ENCODE measurements around the gene LTBP3. TPM values are rescaled to one million over a fixed set of nuclear protein-coding genes. Genes with fewer than 3 reads are reported as not detected.
A peak's percentile ranks its signal among the peaks of the same experiment; 100 is the strongest.

The LTBP3 gene
- total RNA-seq (10 to 100 TPM; 33.2 to 35.4 TPM), polyA plus RNA-seq (17.9 TPM)

DNA sequence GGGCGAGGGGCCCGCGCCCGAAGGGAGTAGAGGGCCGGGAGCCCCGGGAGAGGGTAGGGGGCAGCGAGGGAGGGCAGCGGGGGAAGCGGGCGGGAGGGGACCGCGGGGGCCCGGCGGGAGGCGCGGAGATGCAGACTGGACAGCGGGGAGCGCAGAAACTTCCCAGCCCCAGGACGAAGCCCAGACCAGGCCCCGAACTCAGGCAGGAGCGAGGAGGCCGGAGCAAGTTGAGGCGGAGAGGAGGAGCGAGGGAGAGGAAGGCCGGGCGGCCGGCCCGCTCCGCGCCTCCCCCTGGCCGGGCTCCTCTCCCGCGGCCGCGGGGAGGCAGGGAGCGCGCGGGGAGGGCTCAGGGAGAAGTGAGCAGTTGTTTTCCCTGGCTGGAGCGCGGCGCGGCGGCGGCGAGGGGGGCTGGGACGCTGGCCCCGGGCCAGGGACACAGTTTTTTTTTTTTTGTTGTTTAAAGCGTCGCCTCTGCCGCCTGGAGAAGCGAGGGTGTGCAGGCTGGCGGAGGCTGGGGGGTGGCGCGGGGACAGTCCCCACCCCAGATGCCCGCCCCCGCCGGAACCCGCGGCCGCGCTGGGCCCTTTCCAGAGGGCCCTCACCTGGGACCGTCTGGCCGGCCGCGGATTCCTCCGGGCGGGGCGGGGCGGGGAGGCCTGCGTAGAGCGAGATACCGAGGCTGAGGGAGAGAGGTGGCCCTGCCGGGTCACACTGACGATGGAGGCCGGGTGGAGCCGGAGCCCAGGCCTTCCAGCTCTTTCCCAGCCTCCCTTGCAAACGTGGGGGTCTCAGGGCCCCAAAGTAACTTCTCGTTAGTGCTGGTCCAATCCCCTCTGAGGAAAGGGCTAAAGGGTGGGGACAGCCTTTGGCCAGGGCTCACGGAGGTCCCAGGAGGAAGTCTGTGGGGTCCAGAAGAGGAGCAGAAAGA is at the start of gene LTBP3:
TSS of gene LTBP3 (minus strand) at position 358 of the 928 bp plus-strand sequence. CDS start 400 bp downstream, outside the sequence.
- Mint-ChIP-seq H3K4me3 (peak within 1 kb of the TSS; percentile 80 to 94 (median 91)), H3K9me3 (no peaks in the 10 kb centered on the region), H3K27ac (peak within 1 kb of the TSS; percentile 84 to 97 (median 94)), H3K36me3 (peaks cover 0 to 1% (median 0%) of the 10 kb centered on the region in 3 donors), H3K4me1 (peaks cover 37 to 62% (median 44%) of the 10 kb centered on the region in 3 donors), H3K27me3 (peaks cover 0 to 3% of the 10 kb centered on the region in 2 donors)
- Histone ChIP-seq H3K27me3 (ENCODE audit: insufficient read depth, low read length, poor library complexity, severe bottlenecking) (no peaks in the 10 kb centered on the region), H3K9me3 (ENCODE audit: low read length) (no peaks in the 10 kb centered on the region), H3K36me3 (ENCODE audit: insufficient read depth, low read length) (no peaks in the 10 kb centered on the region), H3K4me1 (ENCODE audit: insufficient read depth, low read length) (peaks cover 59% of the 10 kb centered on the region), H3K4me3 (ENCODE audit: low read length) (peak within 1 kb of the TSS; percentile 53), H3K27ac (ENCODE audit: low read depth, low read length) (peak within 1 kb of the TSS; percentile 54)
- CTCF ChIA-PET, result interaction anchor here (0.8 to 4.6 kb wide), 3 partner anchors 12 to 17 kb away, joined by 3 to 36 read pairs (median 5); partner anchors contain the start of gene ZNRD2
- POLR2A ChIA-PET, result interaction anchor here (0.5 to 1.0 kb wide), 3 partner anchors 14 to 185 kb away, joined by 3 to 11 read pairs (median 3); partner anchors contain the start of gene FAM89B
- peak in 4 of 5 donors; percentile 32 to 63 (median 40) for DNase-seq

DNA sequence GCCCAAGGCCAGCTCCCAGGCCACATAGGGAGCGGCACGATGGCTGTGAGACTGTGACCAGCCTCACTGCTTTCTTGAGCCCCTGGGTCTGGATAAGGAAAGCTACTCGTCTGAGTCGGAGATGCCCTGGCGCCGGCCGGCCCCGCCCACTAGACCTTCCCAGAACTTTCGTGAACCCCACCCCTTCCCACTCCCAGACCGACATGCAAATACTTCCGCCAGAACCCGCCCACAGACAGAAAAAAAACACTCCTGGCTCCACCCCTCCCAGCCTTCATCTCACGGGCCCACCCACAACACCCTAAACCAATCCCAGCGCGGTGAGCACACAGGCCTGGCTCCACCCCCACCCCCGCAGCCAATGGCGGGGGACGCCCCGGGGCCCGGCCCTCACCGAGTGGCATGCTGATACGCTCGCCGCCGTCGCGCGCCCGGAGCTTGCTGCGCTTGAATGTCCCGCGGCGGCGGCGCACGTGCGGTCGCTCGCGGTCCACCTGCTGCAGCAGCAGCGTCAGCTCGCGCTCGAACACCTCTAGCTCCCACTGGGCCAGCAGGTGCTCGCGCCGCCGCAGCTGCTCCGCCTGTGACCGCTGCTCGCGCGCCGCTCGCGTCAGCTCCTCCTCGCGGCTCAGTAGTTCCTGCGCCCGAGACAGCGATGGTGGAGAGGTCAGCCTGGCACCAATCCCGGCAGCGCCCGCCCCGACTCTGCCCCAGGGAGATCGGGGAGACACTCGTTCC is 48.9 kb upstream of the LTBP3 start:
- Mint-ChIP-seq H3K4me3 (no peak overlapping the region), H3K9me3 (no peaks in the 10 kb centered on the region), H3K27ac (peak overlapping the region in 1 of 8 donors; percentile 33), H3K36me3 (peaks cover 0 to 83% (median 0%) of the 10 kb centered on the region in 3 donors), H3K27me3 (no peaks in the 10 kb centered on the region), H3K4me1 (peaks cover 19 to 34% (median 27%) of the 10 kb centered on the region in 3 donors)
- POLR2A ChIA-PET, result no interaction called here
- peaks cover 14% of the 10 kb centered on the region for H3K36me3 ChIP-seq (ENCODE audit: insufficient read depth, low read length)
- H3K27me3 ChIP-seq (ENCODE audit: insufficient read depth, low read length, poor library complexity, severe bottlenecking), result no peaks in the 10 kb centered on the region
- H3K9me3 ChIP-seq (ENCODE audit: low read length), result no peaks in the 10 kb centered on the region
- no peak overlapping the region for H3K4me3 ChIP-seq (ENCODE audit: low read length)
- peaks cover 22% of the 10 kb centered on the region for H3K4me1 ChIP-seq (ENCODE audit: insufficient read depth, low read length)
- CTCF ChIA-PET, result interaction anchor here (2.0 kb wide), 1 partner anchor 13 kb away, joined by 8 read pairs; no protein-coding TSS in a partner anchor
- H3K27ac ChIP-seq (ENCODE audit: low read depth, low read length), result no peak overlapping the region
- DNase-seq, result no peak

DNA sequence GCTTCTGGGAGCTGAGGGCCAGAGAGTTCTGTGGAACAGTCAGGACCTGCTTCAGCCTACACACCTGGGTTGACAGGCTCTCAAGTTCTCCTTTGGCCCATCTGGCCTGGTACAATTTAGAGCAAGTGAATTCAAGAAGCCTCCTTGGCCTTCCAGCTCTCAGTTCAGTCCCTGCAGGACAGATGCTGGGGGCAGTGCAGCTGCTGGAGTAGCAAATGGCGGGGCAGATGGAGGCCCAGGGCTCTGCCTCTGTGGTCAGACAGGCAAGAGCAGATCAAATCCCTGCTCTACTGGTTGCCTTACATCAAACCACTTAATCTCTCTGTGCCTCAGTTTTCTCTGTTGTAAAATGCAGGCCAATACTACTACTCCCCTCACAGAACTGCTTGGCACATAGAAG is 46.1 kb upstream of the LTBP3 start:
- no peak for DNase-seq
- H3K4me3 ChIP-seq (ENCODE audit: low read length), result no peak overlapping the region
- Mint-ChIP-seq H3K27ac (peak overlapping the region in 1 of 8 donors; percentile 32), H3K27me3 (no peaks in the 10 kb centered on the region), H3K9me3 (no peaks in the 10 kb centered on the region), H3K36me3 (peaks cover 0 to 71% (median 0%) of the 10 kb centered on the region in 3 donors), H3K4me1 (peaks cover 4 to 6% (median 6%) of the 10 kb centered on the region in 3 donors), H3K4me3 (no peak overlapping the region)
- no peaks in the 10 kb centered on the region for H3K4me1 ChIP-seq (ENCODE audit: insufficient read depth, low read length)
- POLR2A ChIA-PET, result no interaction called here
- H3K9me3 ChIP-seq (ENCODE audit: low read length), result no peaks in the 10 kb centered on the region
- no peak overlapping the region for H3K27ac ChIP-seq (ENCODE audit: low read depth, low read length)
- peaks cover 14% of the 10 kb centered on the region for H3K36me3 ChIP-seq (ENCODE audit: insufficient read depth, low read length)
- H3K27me3 ChIP-seq (ENCODE audit: insufficient read depth, low read length, poor library complexity, severe bottlenecking), result no peaks in the 10 kb centered on the region
- CTCF ChIA-PET, result interaction anchor here (3.4 kb wide), 1 partner anchor 11 kb away, joined by 16 read pairs; no protein-coding TSS in a partner anchor

DNA sequence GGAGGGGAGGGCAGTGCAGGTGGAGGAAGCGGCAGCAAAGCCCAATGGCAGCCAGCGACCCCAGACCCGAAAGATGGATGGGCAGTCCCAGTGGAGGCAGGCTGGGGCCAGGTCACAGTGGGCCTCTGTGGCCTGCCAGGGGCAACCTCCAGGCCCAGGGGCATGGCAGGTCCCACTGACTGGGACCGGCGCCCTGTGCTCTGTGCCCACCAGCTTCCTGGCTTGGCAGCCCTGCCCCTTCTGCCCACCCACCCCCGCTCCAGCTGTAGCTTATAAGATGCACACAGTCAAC is 41.7 kb upstream of the LTBP3 start:
- Mint-ChIP-seq H3K4me3 (no peak overlapping the region), H3K27me3 (no peaks in the 10 kb centered on the region), H3K36me3 (peaks cover 0 to 52% (median 2%) of the 10 kb centered on the region in 3 donors), H3K4me1 (peaks cover 7 to 9% (median 8%) of the 10 kb centered on the region in 3 donors), H3K27ac (no peak overlapping the region), H3K9me3 (no peaks in the 10 kb centered on the region)
- no peaks in the 10 kb centered on the region for H3K9me3 ChIP-seq (ENCODE audit: low read length)
- H3K27me3 ChIP-seq (ENCODE audit: insufficient read depth, low read length, poor library complexity, severe bottlenecking), result no peaks in the 10 kb centered on the region
- peaks cover 16% of the 10 kb centered on the region for H3K36me3 ChIP-seq (ENCODE audit: insufficient read depth, low read length)
- ChIA-PET CTCF (interaction anchor here (1.2 kb wide), 1 partner anchor 12 kb away, joined by 3 read pairs; no protein-coding TSS in a partner anchor), POLR2A (no interaction called here)
- no peak overlapping the region for H3K27ac ChIP-seq (ENCODE audit: low read depth, low read length)
- peaks cover 13% of the 10 kb centered on the region for H3K4me1 ChIP-seq (ENCODE audit: insufficient read depth, low read length)
- DNase-seq, result no peak
- H3K4me3 ChIP-seq (ENCODE audit: low read length), result no peak overlapping the region

DNA sequence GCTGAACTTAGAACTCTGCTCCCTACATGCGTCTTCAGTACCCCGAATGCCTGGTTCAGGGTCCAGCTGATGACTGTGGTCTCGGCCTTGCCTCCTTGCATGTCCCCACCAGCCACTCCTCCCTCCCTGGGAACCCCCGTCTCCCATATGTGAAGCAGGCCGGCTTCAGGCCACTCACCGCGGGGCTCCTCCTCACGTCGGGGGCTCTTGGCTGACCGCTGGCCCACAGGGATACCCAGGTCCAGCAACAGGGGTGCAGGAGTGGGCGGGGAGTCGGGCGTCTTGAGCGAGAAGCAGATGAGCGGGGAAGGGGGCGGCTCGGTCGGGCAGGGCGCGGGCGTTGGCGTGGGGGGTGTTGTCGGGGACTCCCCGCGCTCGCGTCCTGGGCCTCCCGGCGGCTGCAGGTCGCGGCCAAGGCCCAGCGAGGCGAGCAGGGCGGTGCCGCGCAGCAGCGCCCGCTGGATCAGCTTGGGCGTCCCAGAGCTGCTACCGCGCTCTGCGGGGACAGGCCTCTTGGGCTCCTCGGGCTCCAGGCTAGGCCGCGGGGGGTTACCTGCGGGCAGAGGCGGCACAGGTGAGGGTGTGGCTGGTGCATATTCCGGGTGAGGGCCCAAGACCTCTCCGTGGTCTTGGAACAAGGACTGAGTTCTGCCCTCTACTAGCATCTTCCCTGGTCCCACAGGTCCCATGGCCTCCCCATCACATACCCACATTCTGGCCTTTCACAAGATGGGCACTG is 41.2 kb upstream of the LTBP3 start:
- Histone ChIP-seq H3K36me3 (ENCODE audit: insufficient read depth, low read length) (peaks cover 14% of the 10 kb centered on the region), H3K9me3 (ENCODE audit: low read length) (no peaks in the 10 kb centered on the region), H3K27me3 (ENCODE audit: insufficient read depth, low read length, poor library complexity, severe bottlenecking) (no peaks in the 10 kb centered on the region), H3K4me3 (ENCODE audit: low read length) (no peak overlapping the region), H3K4me1 (ENCODE audit: insufficient read depth, low read length) (peaks cover 15% of the 10 kb centered on the region), H3K27ac (ENCODE audit: low read depth, low read length) (no peak overlapping the region)
- POLR2A ChIA-PET, result no interaction called here
- H3K4me3 Mint-ChIP-seq, result no peak overlapping the region
- DNase-seq, result no peak
- peaks cover 8 to 11% (median 10%) of the 10 kb centered on the region in 3 donors for H3K4me1 Mint-ChIP-seq
- no peaks in the 10 kb centered on the region for H3K9me3 Mint-ChIP-seq
- H3K27me3 Mint-ChIP-seq, result no peaks in the 10 kb centered on the region
- H3K36me3 Mint-ChIP-seq, result peaks cover 0 to 48% (median 2%) of the 10 kb centered on the region in 3 donors
- CTCF ChIA-PET, result interaction anchor here (1.2 to 2.5 kb wide), 2 partner anchors 11 to 59 kb away, joined by 3 to 6 read pairs; no protein-coding TSS in a partner anchor
- H3K27ac Mint-ChIP-seq, result no peak overlapping the region

DNA sequence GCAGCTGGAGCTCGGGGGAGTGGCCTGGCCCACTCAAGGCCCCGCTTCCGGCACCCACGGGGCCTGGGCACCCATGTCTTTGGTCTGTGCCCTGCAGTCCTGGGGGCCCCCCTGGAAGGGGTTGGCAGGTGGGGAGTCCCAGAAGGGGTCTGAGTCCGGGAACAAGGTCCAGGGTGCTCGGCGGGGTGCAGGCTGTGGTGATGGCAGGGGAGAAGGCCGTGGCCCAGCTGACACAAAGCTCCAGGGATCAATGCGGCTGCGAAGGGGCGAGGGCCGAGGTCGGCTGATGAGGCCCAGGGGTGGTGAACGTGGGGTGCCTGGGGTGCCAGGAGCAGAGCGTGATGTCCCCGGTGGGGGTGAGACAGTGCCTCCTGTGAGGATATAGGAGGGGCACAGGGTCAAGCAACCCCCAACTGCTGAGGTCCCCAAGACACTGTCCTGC is 40.1 kb upstream of the LTBP3 start:
- Histone ChIP-seq H3K36me3 (ENCODE audit: insufficient read depth, low read length) (peaks cover 14% of the 10 kb centered on the region), H3K4me3 (ENCODE audit: low read length) (no peak overlapping the region), H3K27me3 (ENCODE audit: insufficient read depth, low read length, poor library complexity, severe bottlenecking) (no peaks in the 10 kb centered on the region), H3K9me3 (ENCODE audit: low read length) (no peaks in the 10 kb centered on the region), H3K27ac (ENCODE audit: low read depth, low read length) (no peak overlapping the region), H3K4me1 (ENCODE audit: insufficient read depth, low read length) (peaks cover 15% of the 10 kb centered on the region)
- H3K4me1 Mint-ChIP-seq, result peaks cover 8 to 17% (median 10%) of the 10 kb centered on the region in 3 donors
- no peaks in the 10 kb centered on the region for H3K9me3 Mint-ChIP-seq
- no peak overlapping the region for H3K27ac Mint-ChIP-seq
- POLR2A ChIA-PET, result interaction anchor here (0.6 to 0.7 kb wide), 2 partner anchors 26 to 779 kb away, joined by 3 read pairs; no protein-coding TSS in a partner anchor
- CTCF ChIA-PET, result interaction anchor here (1.1 to 2.5 kb wide), 3 partner anchors 10 to 58 kb away, joined by 3 to 8 read pairs (median 6); no protein-coding TSS in a partner anchor
- H3K36me3 Mint-ChIP-seq, result peaks cover 0 to 41% (median 2%) of the 10 kb centered on the region in 3 donors
- no peak for DNase-seq
- H3K4me3 Mint-ChIP-seq, result no peak overlapping the region
- H3K27me3 Mint-ChIP-seq, result no peaks in the 10 kb centered on the region

DNA sequence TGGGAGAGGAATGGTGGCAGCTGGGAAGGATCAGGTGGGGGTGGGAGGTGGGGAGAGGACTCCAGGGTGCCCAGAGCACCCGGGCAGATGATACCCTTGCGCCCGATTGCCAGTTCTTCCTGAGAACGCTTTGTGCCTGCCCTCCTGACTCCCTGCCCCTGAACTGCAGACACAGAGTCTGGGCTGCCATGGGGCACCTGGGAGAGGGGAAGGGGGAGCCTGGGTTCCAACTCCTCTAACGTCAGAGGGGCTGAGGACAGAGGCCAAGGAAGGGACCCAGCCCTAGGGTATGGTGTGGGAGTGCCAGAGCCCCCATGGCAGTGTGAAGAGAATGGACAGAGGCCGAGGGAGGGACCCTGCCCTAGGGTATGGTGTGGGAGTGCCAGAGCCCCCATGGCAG is 38.4 kb upstream of the LTBP3 start:
- no peak for DNase-seq
- Mint-ChIP-seq H3K4me1 (peaks cover 8 to 17% (median 10%) of the 10 kb centered on the region in 3 donors), H3K9me3 (no peaks in the 10 kb centered on the region), H3K27me3 (no peaks in the 10 kb centered on the region), H3K36me3 (peaks cover 0 to 43% (median 2%) of the 10 kb centered on the region in 3 donors), H3K27ac (peak overlapping the region in 1 of 8 donors; percentile 50), H3K4me3 (no peak overlapping the region)
- Histone ChIP-seq H3K36me3 (ENCODE audit: insufficient read depth, low read length) (peaks cover 14% of the 10 kb centered on the region), H3K9me3 (ENCODE audit: low read length) (no peaks in the 10 kb centered on the region), H3K27ac (ENCODE audit: low read depth, low read length) (no peak overlapping the region), H3K4me1 (ENCODE audit: insufficient read depth, low read length) (peaks cover 15% of the 10 kb centered on the region), H3K27me3 (ENCODE audit: insufficient read depth, low read length, poor library complexity, severe bottlenecking) (no peaks in the 10 kb centered on the region), H3K4me3 (ENCODE audit: low read length) (no peak overlapping the region)
- POLR2A ChIA-PET, result interaction anchor here (0.6 kb wide), 1 partner anchor 463 kb away, joined by 3 read pairs; no protein-coding TSS in a partner anchor
- CTCF ChIA-PET, result interaction anchor here (2.0 to 11.9 kb wide), 2 partner anchors 8 to 55 kb away, joined by 8 to 258 read pairs; no protein-coding TSS in a partner anchor

All from CD8-positive, alpha-beta memory T cell (primary cell).